Measurements from ENCODE around the gene KRT20. TPM values are rescaled to one million over a fixed set of nuclear protein-coding genes. Genes with fewer than 3 reads are reported as not detected.

The KRT20 gene
- total RNA-seq, 2 donors from 2014 or later = not detected

DNA sequence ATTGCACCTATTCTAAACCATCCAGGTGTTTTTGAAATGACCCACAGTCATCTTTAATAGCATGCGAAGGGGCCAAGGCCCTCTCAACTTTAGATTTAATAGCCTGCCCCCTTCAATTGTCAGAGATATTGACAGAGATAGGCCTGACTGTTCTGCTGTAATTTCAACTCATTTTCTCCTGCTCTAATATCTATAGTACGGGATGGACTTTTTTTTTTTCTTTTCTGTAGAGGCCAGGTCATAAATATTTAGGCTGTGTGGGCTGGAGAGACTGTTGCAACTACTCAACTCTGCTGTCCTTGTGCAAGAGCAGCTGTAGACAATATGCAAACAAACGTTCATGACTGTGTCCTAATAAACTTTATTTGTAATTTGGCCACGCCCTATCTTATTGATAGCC lies 24.7 kb upstream of the KRT20 start:
- Histone ChIP-seq H3K4me1 (replicated peaks) (no peaks in the 10 kb centered on the region), H3K9me3 (no peaks in the 10 kb centered on the region), H3K27me3 (replicated peaks; ENCODE audit: insufficient read depth) (no peaks in the 10 kb centered on the region), H3K36me3 (no peaks in the 10 kb centered on the region), H3K4me3 (no peak overlapping the region), H3K27ac (peak overlapping the region; percentile 72 to 81)
- peak; percentile 4 for TF ChIP-seq POLR2AphosphoS5 (IDR thresholded peaks at IDR 0.05)
- TF ChIP-seq, protein P1, sequence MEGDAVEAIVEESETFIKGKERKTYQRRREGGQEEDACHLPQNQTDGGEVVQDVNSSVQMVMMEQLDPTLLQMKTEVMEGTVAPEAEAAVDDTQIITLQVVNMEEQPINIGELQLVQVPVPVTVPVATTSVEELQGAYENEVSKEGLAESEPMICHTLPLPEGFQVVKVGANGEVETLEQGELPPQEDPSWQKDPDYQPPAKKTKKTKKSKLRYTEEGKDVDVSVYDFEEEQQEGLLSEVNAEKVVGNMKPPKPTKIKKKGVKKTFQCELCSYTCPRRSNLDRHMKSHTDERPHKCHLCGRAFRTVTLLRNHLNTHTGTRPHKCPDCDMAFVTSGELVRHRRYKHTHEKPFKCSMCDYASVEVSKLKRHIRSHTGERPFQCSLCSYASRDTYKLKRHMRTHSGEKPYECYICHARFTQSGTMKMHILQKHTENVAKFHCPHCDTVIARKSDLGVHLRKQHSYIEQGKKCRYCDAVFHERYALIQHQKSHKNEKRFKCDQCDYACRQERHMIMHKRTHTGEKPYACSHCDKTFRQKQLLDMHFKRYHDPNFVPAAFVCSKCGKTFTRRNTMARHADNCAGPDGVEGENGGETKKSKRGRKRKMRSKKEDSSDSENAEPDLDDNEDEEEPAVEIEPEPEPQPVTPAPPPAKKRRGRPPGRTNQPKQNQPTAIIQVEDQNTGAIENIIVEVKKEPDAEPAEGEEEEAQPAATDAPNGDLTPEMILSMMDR (IDR thresholded peaks at IDR 0.05) = no peak
- 12% methylated on average over 4 of the region's 4 CpGs for WGBS
- intact Hi-C loops (cut with DNase I) = loop anchor here (1.0 to 5.0 kb wide), 4 partner anchors 413 to 753 kb away; no protein-coding TSS in a partner anchor
- DNase-seq (ENCODE audit: low spot score) = peak; percentile 35

DNA sequence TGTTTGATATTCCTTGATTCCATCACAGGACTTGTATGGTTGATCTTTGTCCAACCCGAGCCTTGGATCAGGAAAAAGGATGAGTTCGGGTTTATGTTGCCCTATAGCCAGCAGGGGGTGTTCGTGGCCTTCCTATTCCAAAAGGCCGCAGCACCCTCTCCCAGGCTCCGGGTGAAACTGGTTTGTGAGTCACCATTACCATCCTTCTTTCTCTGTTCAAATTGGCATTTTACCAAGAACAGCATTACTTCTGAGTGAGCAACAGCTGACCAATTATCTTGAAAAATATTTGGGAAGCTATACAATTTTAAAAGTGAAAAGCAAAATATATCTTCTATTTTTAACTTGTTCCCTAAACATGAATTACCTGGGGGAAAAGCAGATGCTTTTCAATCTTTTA lies 24.3 kb upstream of the KRT20 start:
- no peak overlapping the region for H3K4me3 ChIP-seq
- TF ChIP-seq POLR2AphosphoS5 (IDR thresholded peaks at IDR 0.05) (peak; percentile 76), POLR2A (IDR thresholded peaks at IDR 0.05) (no peak)
- TF ChIP-seq, protein P1 (IDR thresholded peaks at IDR 0.05) = peak; percentile 49 to 93 (median 82)
- H3K36me3 ChIP-seq = no peaks in the 10 kb centered on the region
- 0% methylated on average over 5 of the region's 5 CpGs for WGBS
- no peaks in the 10 kb centered on the region for H3K27me3 ChIP-seq (replicated peaks; ENCODE audit: insufficient read depth)
- no peaks in the 10 kb centered on the region for H3K4me1 ChIP-seq (replicated peaks)
- intact Hi-C loops (cut with DNase I) = loop anchor here (1.0 to 5.0 kb wide), 4 partner anchors 413 to 753 kb away; no protein-coding TSS in a partner anchor
- no peaks in the 10 kb centered on the region for H3K9me3 ChIP-seq
- H3K27ac ChIP-seq = peak overlapping the region; percentile 72 to 81
- peak; percentile 84 for DNase-seq (ENCODE audit: low spot score)

DNA sequence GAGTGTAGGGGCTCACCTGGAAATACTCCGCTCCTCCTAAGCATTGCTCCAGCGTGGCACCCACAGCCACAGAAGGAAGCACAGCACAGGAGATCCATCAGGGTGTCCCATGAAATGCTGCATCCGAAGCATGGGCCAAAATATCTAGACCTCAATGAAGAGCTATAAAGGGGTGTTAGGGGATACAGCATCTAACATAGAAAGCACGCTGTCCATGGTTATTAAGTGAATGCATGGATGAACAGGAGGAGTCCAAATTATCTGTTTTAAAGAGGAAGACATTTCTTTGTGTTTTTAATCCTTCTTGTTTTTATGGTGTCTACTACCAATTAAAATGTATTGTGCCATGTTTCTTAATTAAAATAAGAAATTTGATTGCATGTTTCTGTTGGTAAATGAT lies 21.6 kb upstream of the KRT20 start:
- no peak for DNase-seq (ENCODE audit: low spot score)
- Histone ChIP-seq H3K4me1 (replicated peaks) (peaks cover 7% of the 10 kb centered on the region), H3K27me3 (replicated peaks; ENCODE audit: insufficient read depth) (no peaks in the 10 kb centered on the region), H3K9me3 (no peaks in the 10 kb centered on the region), H3K4me3 (no peak overlapping the region), H3K27ac (no peak overlapping the region), H3K36me3 (no peaks in the 10 kb centered on the region)
- WGBS = 90% methylated on average over 4 of the region's 4 CpGs
- intact Hi-C loops (cut with DNase I) = loop anchor here (5.0 kb wide), 1 partner anchor 741 kb away; no protein-coding TSS in a partner anchor
- no peak for TF ChIP-seq POLR2AphosphoS5 (IDR thresholded peaks at IDR 0.05)
- TF ChIP-seq, protein P1 (IDR thresholded peaks at IDR 0.05) = no peak
- TF ChIP-seq POLR2A (IDR thresholded peaks at IDR 0.05) = no peak

DNA sequence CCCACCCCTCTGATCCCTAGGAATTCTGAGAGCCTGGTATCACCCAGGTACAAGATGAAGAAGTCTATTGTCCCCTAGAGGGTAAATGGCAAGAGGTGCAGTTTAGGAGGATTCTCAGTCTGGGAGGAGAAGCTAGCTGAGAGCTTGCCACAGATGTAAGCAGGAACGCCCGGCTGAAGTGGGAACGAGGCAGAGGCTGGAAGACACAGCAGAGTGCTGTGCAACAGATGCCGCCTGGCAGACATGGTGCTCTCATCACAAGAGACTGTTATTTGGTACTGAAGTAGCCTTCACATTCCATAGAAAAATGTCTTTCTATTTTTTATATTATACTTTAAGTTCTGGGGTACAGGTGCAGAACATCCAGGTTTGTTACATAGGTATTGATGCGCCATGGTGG lies 20.3 kb upstream of the KRT20 start:
- Histone ChIP-seq H3K9me3 (no peaks in the 10 kb centered on the region), H3K36me3 (no peaks in the 10 kb centered on the region), H3K4me3 (no peak overlapping the region), H3K27me3 (replicated peaks; ENCODE audit: insufficient read depth) (no peaks in the 10 kb centered on the region), H3K27ac (no peak overlapping the region), H3K4me1 (replicated peaks) (peaks cover 7% of the 10 kb centered on the region)
- DNase-seq (ENCODE audit: low spot score) = no peak
- TF ChIP-seq POLR2AphosphoS5 (IDR thresholded peaks at IDR 0.05) (no peak), POLR2A (IDR thresholded peaks at IDR 0.05) (no peak)
- TF ChIP-seq, protein P1 (IDR thresholded peaks at IDR 0.05) = no peak
- intact Hi-C loops (cut with DNase I) = loop anchor here (5.0 kb wide), 1 partner anchor 742 kb away; no protein-coding TSS in a partner anchor
- 99% methylated on average over 5 of the region's 5 CpGs for WGBS

DNA sequence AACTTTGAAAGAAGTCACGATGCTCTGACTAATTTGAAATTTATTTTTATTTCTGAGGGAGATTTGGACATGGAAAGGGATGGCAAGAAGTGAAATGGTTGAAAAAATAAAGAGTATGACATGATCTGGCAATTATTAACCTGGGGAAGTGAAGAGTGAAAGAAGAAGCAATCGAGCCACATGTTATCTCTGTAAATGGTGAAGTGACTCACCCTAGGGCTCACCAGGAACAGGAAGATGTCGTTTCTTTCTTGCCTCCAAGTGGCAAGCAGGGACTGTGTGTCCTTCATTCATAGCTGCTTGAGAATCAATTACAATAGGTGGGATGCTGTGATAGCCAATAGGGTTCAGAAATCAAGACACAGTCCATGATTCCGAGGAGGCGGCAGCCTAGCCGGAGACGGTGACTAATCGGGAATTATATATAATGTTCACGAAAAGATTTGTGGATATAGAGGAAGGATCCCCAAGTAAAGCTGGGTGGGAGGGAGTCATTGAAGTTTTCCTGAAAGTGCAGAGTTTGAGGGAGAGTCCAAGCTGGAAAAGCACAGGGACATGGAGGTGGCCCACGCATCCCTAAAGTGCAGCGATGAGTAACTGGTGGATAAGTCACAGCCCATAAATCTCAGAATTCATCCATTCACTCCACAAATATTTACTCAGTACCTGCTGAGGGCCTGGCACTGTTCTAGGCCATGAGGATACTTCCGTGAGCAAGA lies 18.2 kb upstream of the KRT20 start:
- DNase-seq (ENCODE audit: low spot score) = peak; percentile 76
- H3K9me3 ChIP-seq = no peaks in the 10 kb centered on the region
- peak; percentile 87 for TF ChIP-seq POLR2AphosphoS5 (IDR thresholded peaks at IDR 0.05)
- no peak for TF ChIP-seq POLR2A (IDR thresholded peaks at IDR 0.05)
- no peak overlapping the region for H3K27ac ChIP-seq
- no peaks in the 10 kb centered on the region for H3K36me3 ChIP-seq
- intact Hi-C loops (cut with DNase I) = no loop called here
- no peak overlapping the region for H3K4me3 ChIP-seq
- H3K4me1 ChIP-seq (replicated peaks) = peaks cover 7% of the 10 kb centered on the region
- 50% methylated on average over 12 of the region's 12 CpGs for WGBS
- H3K27me3 ChIP-seq (replicated peaks; ENCODE audit: insufficient read depth) = no peaks in the 10 kb centered on the region

Measured in prostate gland (tissue), 2 donors.